HCT116 (cell line): ENCODE data around the gene MRLN. TPM values are rescaled to one million over a fixed set of nuclear protein-coding genes. Genes with fewer than 3 reads are reported as not detected.
A peak's percentile ranks its signal among the peaks of the same experiment; 100 is the strongest.

Experiments
- ATAC-seq: fragments of 200-7000 bp; cut with Tn5 transposase; 2 replicates; pipeline ENCODE4 v1.9.1; 2020; ENCODE audit warnings: mild to moderate bottlenecking, moderate library complexity
- BruUV-seq: library from RNA; stranded (reverse); fragments of 400-500 nt; replicated peaks from 2 replicates; lab custom pipeline; 2021; lab: Mats Ljungman, UMichigan
- CTCF ChIA-PET: fragments of 300-600 bp; sonication (Branson Sonifier 250); formaldehyde crosslinking; loops from one replicate; lab custom pipeline; 2021; ENCODE audit warnings: antibody characterized with exemption; lab: Charles Lee
- POLR2A ChIA-PET: fragments of 300-600, 350-600 bp; sonication (Branson Sonifier 250); formaldehyde crosslinking; loops from one replicate; lab custom pipeline; 2021; ENCODE audit warnings: antibody characterized with exemption; lab: Charles Lee
- RAD21 ChIA-PET, 2 experiments: fragments of 300-600 bp; sonication (Branson Sonifier 250); formaldehyde crosslinking; loops; one replicate each; lab custom pipeline; 2023; ENCODE audit warnings: low total read pairs in 2 of 2; ENCODE audit not compliant: uncharacterized antibody in 2 of 2, unreplicated experiment in 2 of 2, low non-redundant PET in 1 of 2; lab: Charles Lee
- DNase-seq: peaks from one replicate; pipeline ENCODE4 v3.0.0-alpha.2; 2010; ENCODE audit warnings: low read depth, low spot score
- H2AFZ ChIP-seq: fragments of 200-600 bp; shearing (Covaris generic), sonication (generic); 2 replicates; pipeline ENCODE4 v1.6.1; 2017; ENCODE audit warnings: low read depth, mixed run types, mixed read lengths, antibody characterized with exemption, low read length; ENCODE audit not compliant: poor library complexity, severe bottlenecking
- H3K27ac ChIP-seq: 2 replicates; pipeline ENCODE4 v1.5.1; 2012; ENCODE audit warnings: low read depth, low read length
- H3K27me3 ChIP-seq: fragments of 200-600 bp; sonication (generic); 2 replicates; pipeline ENCODE4 v1.6.1; 2016; ENCODE audit warnings: mixed run types, low read length, mixed read lengths; ENCODE audit not compliant: insufficient read depth
- H3K36me3 ChIP-seq, 2 experiments: fragments of 200-500 bp in 1 of 2; fragments of 200-600 bp in 1 of 2; sonication (Bioruptor generic) in 1 of 2; sonication (generic) in 1 of 2; 2 replicates each; pipeline versions ENCODE4 v1.5.1 to v1.6.1; 2014 to 2016; ENCODE audit warnings: low read length in 2 of 2, inconsistent platforms in 1 of 2, mixed read lengths in 1 of 2, mixed run types in 1 of 2; ENCODE audit not compliant: insufficient read depth in 2 of 2, control insufficient read depth in 1 of 2
- H3K4me1 ChIP-seq, 2 experiments: fragments of 200-600 bp in 1 of 2; sonication (generic) in 1 of 2; 2 replicates each; pipeline versions ENCODE4 v1.5.1 to v1.6.1; 2012 to 2017; ENCODE audit warnings: low read length in 2 of 2, inconsistent platforms in 1 of 2, mild to moderate bottlenecking in 1 of 2, mixed read lengths in 1 of 2, mixed run types in 1 of 2, moderate library complexity in 1 of 2; ENCODE audit not compliant: insufficient read depth in 2 of 2, control insufficient read depth in 1 of 2
- H3K4me2 ChIP-seq: fragments of 200-600 bp; sonication (generic); 2 replicates; pipeline ENCODE4 v1.6.1; 2017; ENCODE audit warnings: mixed run types, low read length, mixed read lengths
- H3K4me3 ChIP-seq, 2 experiments: fragments of 200-600 bp in 1 of 2; sonication (generic) in 1 of 2; replicated peaks in 1 of 2; 2 replicates each; pipeline ENCODE4 v1.5.1; 2011 to 2016; ENCODE audit warnings: low read length in 2 of 2, control low read depth in 1 of 2, low read depth in 1 of 2, mild to moderate bottlenecking in 1 of 2, mixed read lengths in 1 of 2, mixed run types in 1 of 2
- H3K79me2 ChIP-seq: fragments of 200-600 bp; sonication (generic); 2 replicates; pipeline ENCODE4 v1.6.1; 2017; ENCODE audit warnings: mild to moderate bottlenecking, mixed run types, low read length, moderate library complexity, mixed read lengths; ENCODE audit not compliant: insufficient read depth
- H3K9ac ChIP-seq: fragments of 200-600 bp; sonication (generic); 2 replicates; pipeline ENCODE4 v1.6.1; 2016; ENCODE audit warnings: low read length, mixed read lengths
- H3K9me2 ChIP-seq: fragments of 200-600 bp; sonication (generic), shearing (Covaris generic); 2 replicates; pipeline ENCODE4 v1.6.1; 2017; ENCODE audit warnings: mixed run types, mild to moderate bottlenecking, moderate library complexity; ENCODE audit not compliant: insufficient read depth
- H3K9me3 ChIP-seq, 2 experiments: fragments of 200-500 bp in 1 of 2; fragments of 200-600 bp in 1 of 2; sonication (Bioruptor generic) in 1 of 2; sonication (generic) in 1 of 2; 2 replicates each; pipeline ENCODE4 v1.6.1; 2014 to 2017; ENCODE audit warnings: low read length in 2 of 2, mixed read lengths in 2 of 2, inconsistent platforms in 1 of 2, low read depth in 1 of 2, mild to moderate bottlenecking in 1 of 2, mixed run types in 1 of 2, moderate library complexity in 1 of 2; ENCODE audit not compliant: control insufficient read depth in 1 of 2, insufficient read depth in 1 of 2
- H4K20me1 ChIP-seq: fragments of 200-600 bp; sonication (generic), shearing (Covaris generic); 2 replicates; pipeline ENCODE4 v1.6.1; 2017; ENCODE audit warnings: mixed run types, mild to moderate bottlenecking, moderate library complexity; ENCODE audit not compliant: insufficient read depth
- CBX3 ChIP-seq: IDR thresholded peaks from 2 replicates; pipeline ENCODE4 v1.6.1; 2012; ENCODE audit warnings: low read depth
- EGR1 ChIP-seq: IDR thresholded peaks from 2 replicates; pipeline ENCODE4 v1.6.1; 2012; ENCODE audit warnings: low read depth
- ELF1 ChIP-seq: IDR thresholded peaks from 2 replicates; pipeline ENCODE4 v1.6.1; 2012; ENCODE audit warnings: low read depth, borderline replicate concordance
- EZH2 ChIP-seq: fragments of 200-600 bp; sonication (generic); IDR thresholded peaks from 2 replicates; pipeline ENCODE4 v1.6.1; 2017; ENCODE audit warnings: antibody characterized with exemption, mixed run types
- FOSL1 ChIP-seq: IDR thresholded peaks from 2 replicates; pipeline ENCODE4 v1.6.1; 2012; ENCODE audit warnings: low read depth
- POLR2A ChIP-seq: IDR thresholded peaks from 2 replicates; pipeline ENCODE4 v1.7.0; 2011; ENCODE audit warnings: borderline replicate concordance; ENCODE audit not compliant: insufficient read depth, insufficient read length; ENCODE audit errors: extremely low read depth
- POLR2AphosphoS5 ChIP-seq: IDR thresholded peaks from 2 replicates; pipeline ENCODE4 v1.6.1; 2011; ENCODE audit warnings: mild to moderate bottlenecking, low read depth, low read length, moderate library complexity
- TCF7L2 ChIP-seq: IDR thresholded peaks from 2 replicates; pipeline ENCODE4 v1.7.0; 2011; ENCODE audit warnings: borderline replicate concordance, inconsistent platforms; ENCODE audit not compliant: insufficient read depth, insufficient read length; ENCODE audit errors: extremely low read depth
- ZNF274 ChIP-seq: fragments of 200-500 bp; sonication (Bioruptor generic); IDR thresholded peaks from 2 replicates; pipeline ENCODE4 v1.6.1; 2014; ENCODE audit warnings: mild to moderate bottlenecking, low read depth, low read length, inconsistent platforms
- intact Hi-C: fragments of 100-400 bp; cut with micrococcal nuclease; formaldehyde crosslinking; loops from 2 replicates; pipeline ENCODE4 v1.10.0; 2022
- total RNA-seq: library from RNA; stranded (reverse); gene quantifications from one replicate; pipeline ENCODE4 v1.2.1, GENCODE V29; 2021; ENCODE audit not compliant: unreplicated experiment
- TF ChIP-seq, protein P1 (sequence below): IDR thresholded peaks from 2 replicates; pipeline ENCODE4 v1.6.1; 2012
- TF ChIP-seq, protein P2 (sequence below): IDR thresholded peaks from 2 replicates; pipeline ENCODE4 v1.6.1; 2012; ENCODE audit warnings: low read depth
- TF ChIP-seq, protein P3 (sequence below), 3 experiments: fragments of 200-600 bp in 1 of 3; sonication (generic) in 1 of 3; IDR thresholded peaks in 2 of 3; conservative IDR thresholded peaks in 1 of 3; 2 replicates each; pipeline ENCODE4 v1.5.1; 2012 to 2017; ENCODE audit warnings: low read depth in 2 of 3, low read length in 2 of 3, antibody characterized with exemption in 1 of 3, borderline replicate concordance in 1 of 3, control low read depth in 1 of 3, mild to moderate bottlenecking in 1 of 3, mixed read lengths in 1 of 3, mixed run types in 1 of 3, moderate library complexity in 1 of 3; ENCODE audit not compliant: insufficient read depth in 1 of 3

The MRLN gene
- total RNA-seq, 1 experiment from 2014 or later: not detected

DNA sequence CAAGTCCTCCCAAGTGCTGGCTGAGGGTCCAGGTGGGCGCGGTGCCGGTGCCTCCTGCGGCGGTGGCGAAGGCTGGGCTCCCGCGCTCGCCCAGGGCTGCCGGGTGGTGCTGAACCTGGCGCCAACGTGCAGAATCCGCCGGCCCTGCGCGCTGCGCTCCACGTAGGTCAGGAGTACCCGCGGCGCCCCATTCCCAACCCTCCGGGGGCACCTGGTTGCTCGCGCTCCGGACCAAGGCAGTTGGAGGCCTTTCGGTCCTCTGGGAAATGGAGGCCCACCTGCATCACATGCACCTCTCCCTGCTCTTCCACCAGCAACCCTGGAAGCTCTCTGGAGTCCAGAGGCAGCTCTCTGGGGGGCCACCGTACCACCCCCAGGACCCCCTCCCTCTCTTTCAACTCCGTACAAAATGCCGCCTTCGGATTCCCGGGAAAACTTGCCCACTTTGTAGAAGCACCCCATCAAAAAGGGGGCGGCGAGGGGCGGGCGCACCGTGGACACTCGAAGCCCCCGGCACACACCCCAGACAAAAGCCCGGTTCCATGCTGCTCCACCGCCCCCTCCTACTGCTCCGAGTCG is 44.4 kb downstream of the MRLN start:
- H3K79me2 ChIP-seq: no peaks in the 10 kb centered on the region
- ChIA-PET POLR2A (no interaction called here), CTCF (no interaction called here), RAD21 (no interaction called here)
- H3K36me3 ChIP-seq: no peaks in the 10 kb centered on the region
- H3K9ac ChIP-seq: peak overlapping the region; percentile 78
- no peaks in the 10 kb centered on the region for H3K9me2 ChIP-seq
- DNase-seq (no peak), ATAC-seq (peak; percentile 65)
- intact Hi-C loops: no loop called here
- H2AFZ ChIP-seq: peak overlapping the region; percentile 71
- H3K4me2 ChIP-seq: peak overlapping the region; percentile 93
- H3K27me3 ChIP-seq: no peaks in the 10 kb centered on the region
- peak overlapping the region; percentile 73 for H3K27ac ChIP-seq
- no peaks in the 10 kb centered on the region for H4K20me1 ChIP-seq
- H3K4me3 ChIP-seq: peak overlapping the region; percentile 72 to 79
- BruUV-seq: no TSS peak
- TF ChIP-seq, protein P1, sequence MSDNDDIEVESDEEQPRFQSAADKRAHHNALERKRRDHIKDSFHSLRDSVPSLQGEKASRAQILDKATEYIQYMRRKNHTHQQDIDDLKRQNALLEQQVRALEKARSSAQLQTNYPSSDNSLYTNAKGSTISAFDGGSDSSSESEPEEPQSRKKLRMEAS: 0 out of 2 replicates have a peak, but pooled peaks have one; percentile 27
- TF ChIP-seq EGR1 (no peak), POLR2AphosphoS5 (0 out of 2 replicates have a peak, but pooled peaks have one; percentile 6)
- H3K9me3 ChIP-seq: no peaks in the 10 kb centered on the region
- H3K4me1 ChIP-seq: peaks cover 2 to 13% of the 10 kb centered on the region in 2 experiments; a peak in 3 of 4 replicates

DNA sequence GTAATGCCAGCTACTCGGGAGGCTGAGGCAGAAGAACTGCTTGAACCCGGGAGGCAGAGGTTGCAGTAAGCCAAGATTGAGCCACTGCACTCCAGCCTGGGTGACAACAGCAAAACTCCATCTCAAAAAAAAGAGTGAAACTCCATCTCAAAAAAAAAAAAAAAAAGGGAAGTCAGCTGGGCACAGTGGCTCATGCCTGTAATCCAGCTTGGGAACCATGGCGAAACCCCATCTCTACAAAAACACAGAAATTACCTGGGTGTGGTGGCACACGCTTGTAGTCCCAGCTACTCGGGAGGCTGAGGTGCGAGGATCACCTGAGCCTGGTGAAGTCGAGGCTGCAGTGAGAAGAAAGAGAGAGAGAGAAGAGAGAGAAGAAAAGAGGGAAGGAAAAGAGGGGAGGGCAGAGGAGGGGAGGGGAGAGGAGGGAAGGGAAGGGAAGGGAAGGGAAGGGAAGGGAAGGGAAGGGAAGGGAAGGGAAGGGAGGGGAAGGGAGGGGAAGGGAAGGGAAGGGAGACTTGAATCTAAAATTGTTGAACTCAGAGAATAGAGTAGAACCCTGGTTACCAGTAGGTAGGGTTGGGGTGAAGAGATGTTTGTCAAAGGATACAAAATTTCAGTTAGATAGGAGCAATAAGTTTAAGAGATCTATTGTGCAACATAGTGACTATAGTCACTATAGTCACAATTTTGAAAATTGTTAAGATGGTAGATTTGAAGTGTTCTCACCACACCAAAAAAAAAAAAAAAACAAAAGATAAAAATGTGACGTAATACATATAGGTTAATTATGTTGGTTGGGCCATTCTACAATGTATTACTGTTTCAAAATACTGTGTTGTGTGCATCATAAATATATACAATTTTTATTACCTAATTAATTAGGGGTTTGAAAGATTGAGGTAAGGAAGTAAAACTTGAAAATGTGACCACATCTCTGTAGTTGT is 46.1 kb downstream of the MRLN start:
- ChIA-PET CTCF (no interaction called here), POLR2A (no interaction called here), RAD21 (no interaction called here)
- no peak overlapping the region for H3K27ac ChIP-seq
- no peaks in the 10 kb centered on the region for H4K20me1 ChIP-seq
- no peaks in the 10 kb centered on the region for H3K79me2 ChIP-seq
- H2AFZ ChIP-seq: no peak overlapping the region
- no peaks in the 10 kb centered on the region for H3K9me3 ChIP-seq
- H3K9me2 ChIP-seq: no peaks in the 10 kb centered on the region
- no peak overlapping the region for H3K4me2 ChIP-seq
- ATAC-seq (no peak), DNase-seq (no peak)
- no TSS peak for BruUV-seq
- no peak overlapping the region for H3K9ac ChIP-seq
- H3K27me3 ChIP-seq: no peaks in the 10 kb centered on the region
- H3K4me1 ChIP-seq: peaks cover 2 to 13% of the 10 kb centered on the region in 2 experiments; a peak in 3 of 4 replicates
- intact Hi-C loops: no loop called here
- no peaks in the 10 kb centered on the region for H3K36me3 ChIP-seq
- no peak overlapping the region for H3K4me3 ChIP-seq
- no peak for TF ChIP-seq ZNF274
- no peak for TF ChIP-seq FOSL1
- TF ChIP-seq TCF7L2: no peak
- TF ChIP-seq, protein P2, sequence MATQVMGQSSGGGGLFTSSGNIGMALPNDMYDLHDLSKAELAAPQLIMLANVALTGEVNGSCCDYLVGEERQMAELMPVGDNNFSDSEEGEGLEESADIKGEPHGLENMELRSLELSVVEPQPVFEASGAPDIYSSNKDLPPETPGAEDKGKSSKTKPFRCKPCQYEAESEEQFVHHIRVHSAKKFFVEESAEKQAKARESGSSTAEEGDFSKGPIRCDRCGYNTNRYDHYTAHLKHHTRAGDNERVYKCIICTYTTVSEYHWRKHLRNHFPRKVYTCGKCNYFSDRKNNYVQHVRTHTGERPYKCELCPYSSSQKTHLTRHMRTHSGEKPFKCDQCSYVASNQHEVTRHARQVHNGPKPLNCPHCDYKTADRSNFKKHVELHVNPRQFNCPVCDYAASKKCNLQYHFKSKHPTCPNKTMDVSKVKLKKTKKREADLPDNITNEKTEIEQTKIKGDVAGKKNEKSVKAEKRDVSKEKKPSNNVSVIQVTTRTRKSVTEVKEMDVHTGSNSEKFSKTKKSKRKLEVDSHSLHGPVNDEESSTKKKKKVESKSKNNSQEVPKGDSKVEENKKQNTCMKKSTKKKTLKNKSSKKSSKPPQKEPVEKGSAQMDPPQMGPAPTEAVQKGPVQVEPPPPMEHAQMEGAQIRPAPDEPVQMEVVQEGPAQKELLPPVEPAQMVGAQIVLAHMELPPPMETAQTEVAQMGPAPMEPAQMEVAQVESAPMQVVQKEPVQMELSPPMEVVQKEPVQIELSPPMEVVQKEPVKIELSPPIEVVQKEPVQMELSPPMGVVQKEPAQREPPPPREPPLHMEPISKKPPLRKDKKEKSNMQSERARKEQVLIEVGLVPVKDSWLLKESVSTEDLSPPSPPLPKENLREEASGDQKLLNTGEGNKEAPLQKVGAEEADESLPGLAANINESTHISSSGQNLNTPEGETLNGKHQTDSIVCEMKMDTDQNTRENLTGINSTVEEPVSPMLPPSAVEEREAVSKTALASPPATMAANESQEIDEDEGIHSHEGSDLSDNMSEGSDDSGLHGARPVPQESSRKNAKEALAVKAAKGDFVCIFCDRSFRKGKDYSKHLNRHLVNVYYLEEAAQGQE: no peak
- TF ChIP-seq CBX3: no peak
- no peak for TF ChIP-seq ELF1
- no peak for TF ChIP-seq EZH2
- no peak for TF ChIP-seq POLR2A
- TF ChIP-seq, protein P3, sequence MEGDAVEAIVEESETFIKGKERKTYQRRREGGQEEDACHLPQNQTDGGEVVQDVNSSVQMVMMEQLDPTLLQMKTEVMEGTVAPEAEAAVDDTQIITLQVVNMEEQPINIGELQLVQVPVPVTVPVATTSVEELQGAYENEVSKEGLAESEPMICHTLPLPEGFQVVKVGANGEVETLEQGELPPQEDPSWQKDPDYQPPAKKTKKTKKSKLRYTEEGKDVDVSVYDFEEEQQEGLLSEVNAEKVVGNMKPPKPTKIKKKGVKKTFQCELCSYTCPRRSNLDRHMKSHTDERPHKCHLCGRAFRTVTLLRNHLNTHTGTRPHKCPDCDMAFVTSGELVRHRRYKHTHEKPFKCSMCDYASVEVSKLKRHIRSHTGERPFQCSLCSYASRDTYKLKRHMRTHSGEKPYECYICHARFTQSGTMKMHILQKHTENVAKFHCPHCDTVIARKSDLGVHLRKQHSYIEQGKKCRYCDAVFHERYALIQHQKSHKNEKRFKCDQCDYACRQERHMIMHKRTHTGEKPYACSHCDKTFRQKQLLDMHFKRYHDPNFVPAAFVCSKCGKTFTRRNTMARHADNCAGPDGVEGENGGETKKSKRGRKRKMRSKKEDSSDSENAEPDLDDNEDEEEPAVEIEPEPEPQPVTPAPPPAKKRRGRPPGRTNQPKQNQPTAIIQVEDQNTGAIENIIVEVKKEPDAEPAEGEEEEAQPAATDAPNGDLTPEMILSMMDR (IDR thresholded peaks at IDR 0.05 in 2 of 3, conservative IDR thresholded peaks at IDR 0.05 in 1 of 3; ENCODE audit: borderline replicate concordance in 1 of 3, insufficient read depth in 1 of 3, low read depth in 2 of 3, low read length in 2 of 3): no peak
